Left ventricle myocardium inferior (tissue), 1 donor: Measurements from ENCODE around the gene SERPINA12. TPM values are rescaled to one million over a fixed set of nuclear protein-coding genes. Genes with fewer than 3 reads are reported as not detected.

ENCODE experiments used
- DNase-seq: peaks from one replicate; pipeline ENCODE4 v3.0.0-alpha.2; 2020
- H3K27ac ChIP-seq: fragments of 200-600 bp; replicated peaks from 2 replicates; pipeline ENCODE4 v1.8.0; 2021
- H3K27me3 ChIP-seq: fragments of 200-600 bp; 2 replicates; pipeline ENCODE4 v1.8.0; 2021; ENCODE audit warnings: low read depth
- H3K36me3 ChIP-seq: fragments of 200-600 bp; 2 replicates; pipeline ENCODE4 v1.8.0; 2021
- H3K4me1 ChIP-seq: fragments of 200-600 bp; 2 replicates; pipeline ENCODE4 v1.8.0; 2021
- H3K4me3 ChIP-seq: fragments of 200-600 bp; 2 replicates; pipeline ENCODE4 v1.8.0; 2021; ENCODE audit warnings: mild to moderate bottlenecking, moderate library complexity
- H3K9me3 ChIP-seq: fragments of 200-600 bp; replicated peaks from 2 replicates; pipeline ENCODE4 v1.8.0; 2021
- intact Hi-C: fragments of 100-400 bp; cut with micrococcal nuclease; formaldehyde crosslinking; loops from one replicate; pipeline ENCODE4 v1.11.0; 2022
- total RNA-seq: library from RNA; stranded (reverse); fragmentation: NEBNext Ultra II Directional; extraction: Animal tissue kit (Norgen Biotek cat#: 25700); gene quantifications from one replicate; pipeline ENCODE4 v1.2.1, GENCODE V29; 2021
- TF ChIP-seq, protein P1 (sequence below): fragments of 200-600 bp; IDR thresholded peaks from 2 replicates; pipeline ENCODE4 v1.8.0; 2021; ENCODE audit warnings: antibody characterized with exemption, mild to moderate bottlenecking, borderline replicate concordance
- donor health status: DM: no; HTN: yes; CAD: no; lungs with severe emphysema.

The SERPINA12 gene
- total RNA-seq, 1 donor from 2014 or later = not detected

DNA sequence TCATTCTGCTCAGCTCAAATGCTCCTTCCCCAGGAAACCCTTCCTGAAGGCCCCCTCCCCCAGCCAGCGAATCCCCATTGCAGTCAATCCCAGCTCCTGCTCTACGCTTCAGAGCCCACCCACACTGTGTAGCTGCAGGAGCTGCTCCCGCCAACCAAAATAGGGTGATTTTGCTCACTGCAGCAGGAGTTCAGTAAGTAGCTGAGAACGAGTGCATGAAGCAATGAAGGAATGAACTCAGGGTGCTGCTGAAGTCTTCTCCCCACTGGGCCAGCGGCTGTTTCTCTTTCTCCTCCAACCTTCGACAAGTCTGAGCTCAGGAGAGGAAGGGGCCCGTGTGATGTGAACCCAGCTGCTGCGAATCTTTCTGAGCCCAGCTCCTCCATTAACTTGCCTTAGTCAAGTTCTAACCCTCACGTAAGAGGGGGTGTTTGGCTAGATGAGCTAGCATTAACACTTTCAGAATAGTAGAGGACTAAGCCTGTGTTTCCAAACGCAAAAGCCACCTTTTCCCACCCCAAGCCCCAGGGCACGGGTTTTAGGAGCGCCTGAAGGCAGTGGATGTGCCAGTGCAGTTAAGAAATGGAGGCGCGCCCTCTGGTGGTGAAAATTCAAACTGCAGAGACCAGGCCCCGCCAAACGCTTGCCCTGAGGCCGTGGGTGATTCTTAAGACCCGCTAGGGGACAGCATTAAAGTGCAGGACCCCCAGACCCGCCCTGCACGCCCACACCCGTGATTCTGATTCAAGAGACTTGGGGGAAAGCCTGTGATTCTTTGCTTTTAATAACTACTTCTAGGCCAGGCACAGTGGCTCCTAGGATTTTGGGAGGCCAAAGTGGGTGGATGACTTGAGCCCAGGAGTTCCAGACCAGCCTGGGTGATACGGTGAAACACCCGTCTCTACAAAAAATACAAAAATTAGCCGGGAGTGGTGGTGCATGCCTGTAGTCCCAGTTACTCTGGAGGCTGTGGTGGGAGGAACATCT is 40.0 kb upstream of the SERPINA12 start:
- intact Hi-C loops = no loop called here
- peaks cover 23% of the 10 kb centered on the region for H3K9me3 ChIP-seq
- TF ChIP-seq, protein P1, sequence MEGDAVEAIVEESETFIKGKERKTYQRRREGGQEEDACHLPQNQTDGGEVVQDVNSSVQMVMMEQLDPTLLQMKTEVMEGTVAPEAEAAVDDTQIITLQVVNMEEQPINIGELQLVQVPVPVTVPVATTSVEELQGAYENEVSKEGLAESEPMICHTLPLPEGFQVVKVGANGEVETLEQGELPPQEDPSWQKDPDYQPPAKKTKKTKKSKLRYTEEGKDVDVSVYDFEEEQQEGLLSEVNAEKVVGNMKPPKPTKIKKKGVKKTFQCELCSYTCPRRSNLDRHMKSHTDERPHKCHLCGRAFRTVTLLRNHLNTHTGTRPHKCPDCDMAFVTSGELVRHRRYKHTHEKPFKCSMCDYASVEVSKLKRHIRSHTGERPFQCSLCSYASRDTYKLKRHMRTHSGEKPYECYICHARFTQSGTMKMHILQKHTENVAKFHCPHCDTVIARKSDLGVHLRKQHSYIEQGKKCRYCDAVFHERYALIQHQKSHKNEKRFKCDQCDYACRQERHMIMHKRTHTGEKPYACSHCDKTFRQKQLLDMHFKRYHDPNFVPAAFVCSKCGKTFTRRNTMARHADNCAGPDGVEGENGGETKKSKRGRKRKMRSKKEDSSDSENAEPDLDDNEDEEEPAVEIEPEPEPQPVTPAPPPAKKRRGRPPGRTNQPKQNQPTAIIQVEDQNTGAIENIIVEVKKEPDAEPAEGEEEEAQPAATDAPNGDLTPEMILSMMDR = peak; percentile 94
- no peak overlapping the region for H3K27ac ChIP-seq
- no peak overlapping the region for H3K4me3 ChIP-seq
- H3K27me3 ChIP-seq = peaks cover 56% of the 10 kb centered on the region
- H3K4me1 ChIP-seq = no peaks in the 10 kb centered on the region
- no peaks in the 10 kb centered on the region for H3K36me3 ChIP-seq
- peak; percentile 47 for DNase-seq

GRCh38 chr14:94548131-94548998 is 39.1 kb upstream of the SERPINA12 start:
- no peak for DNase-seq
- Histone ChIP-seq H3K4me3 (no peak overlapping the region), H3K4me1 (no peaks in the 10 kb centered on the region), H3K9me3 (peaks cover 13% of the 10 kb centered on the region), H3K27ac (no peak overlapping the region), H3K36me3 (no peaks in the 10 kb centered on the region), H3K27me3 (peaks cover 65% of the 10 kb centered on the region)
- TF ChIP-seq, protein P1 = no peak
- intact Hi-C loops = no loop called here

- no peak overlapping the region for H3K27ac ChIP-seq
- TF ChIP-seq, protein P1 = no peak
These were observed 38.5 kb upstream of the SERPINA12 start for GRCh38 chr14:94547726-94548125.

GRCh38 chr14:94547151-94547680 is 37.9 kb upstream of the SERPINA12 start:
- Histone ChIP-seq H3K4me3 (no peak overlapping the region), H3K36me3 (no peaks in the 10 kb centered on the region), H3K27me3 (peaks cover 75% of the 10 kb centered on the region), H3K27ac (no peak overlapping the region), H3K9me3 (peaks cover 10% of the 10 kb centered on the region), H3K4me1 (no peaks in the 10 kb centered on the region)
- intact Hi-C loops = no loop called here
- no peak for DNase-seq
- TF ChIP-seq, protein P1 = no peak

More at GRCh38 chr14:94547726-94548125, 38.5 kb upstream of the SERPINA12 start:
- DNase-seq = no peak
- Histone ChIP-seq H3K27me3 (peaks cover 72% of the 10 kb centered on the region), H3K36me3 (no peaks in the 10 kb centered on the region), H3K4me1 (no peaks in the 10 kb centered on the region), H3K4me3 (no peak overlapping the region), H3K9me3 (peaks cover 10% of the 10 kb centered on the region)
- intact Hi-C loops = no loop called here
